GM21723 (cell line): ENCODE results near the gene AGTPBP1.

Source experiments
- ATAC-seq: cut with Tn5 transposase; IDR thresholded peaks from one replicate; pipeline ENCODE4 v1.9.1; 2021; ENCODE audit warnings: mild to moderate bottlenecking, moderate library complexity; ENCODE audit not compliant: unreplicated experiment

The AGTPBP1 gene

DNA sequence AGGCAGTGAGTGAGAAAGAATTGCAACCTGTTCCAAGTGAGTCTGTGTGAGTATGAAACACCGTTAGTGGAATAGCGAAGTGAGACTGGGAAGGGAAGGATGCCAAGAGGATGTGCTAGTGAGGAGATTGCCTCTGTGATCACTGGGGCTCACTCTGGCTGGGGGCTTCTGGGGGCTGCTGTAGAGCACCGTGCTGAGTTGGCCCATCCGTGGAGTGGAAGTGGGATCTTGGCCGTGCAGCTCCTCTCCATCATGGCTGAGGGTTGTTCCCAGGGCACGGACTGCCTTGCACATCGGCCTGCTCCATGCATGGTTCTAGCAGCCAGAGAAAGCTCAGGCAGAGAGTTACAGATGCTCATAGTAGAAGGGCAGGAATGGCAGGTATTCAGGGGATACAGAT is 236.1 kb downstream of the AGTPBP1 start:
- ATAC-seq, result no peak

DNA sequence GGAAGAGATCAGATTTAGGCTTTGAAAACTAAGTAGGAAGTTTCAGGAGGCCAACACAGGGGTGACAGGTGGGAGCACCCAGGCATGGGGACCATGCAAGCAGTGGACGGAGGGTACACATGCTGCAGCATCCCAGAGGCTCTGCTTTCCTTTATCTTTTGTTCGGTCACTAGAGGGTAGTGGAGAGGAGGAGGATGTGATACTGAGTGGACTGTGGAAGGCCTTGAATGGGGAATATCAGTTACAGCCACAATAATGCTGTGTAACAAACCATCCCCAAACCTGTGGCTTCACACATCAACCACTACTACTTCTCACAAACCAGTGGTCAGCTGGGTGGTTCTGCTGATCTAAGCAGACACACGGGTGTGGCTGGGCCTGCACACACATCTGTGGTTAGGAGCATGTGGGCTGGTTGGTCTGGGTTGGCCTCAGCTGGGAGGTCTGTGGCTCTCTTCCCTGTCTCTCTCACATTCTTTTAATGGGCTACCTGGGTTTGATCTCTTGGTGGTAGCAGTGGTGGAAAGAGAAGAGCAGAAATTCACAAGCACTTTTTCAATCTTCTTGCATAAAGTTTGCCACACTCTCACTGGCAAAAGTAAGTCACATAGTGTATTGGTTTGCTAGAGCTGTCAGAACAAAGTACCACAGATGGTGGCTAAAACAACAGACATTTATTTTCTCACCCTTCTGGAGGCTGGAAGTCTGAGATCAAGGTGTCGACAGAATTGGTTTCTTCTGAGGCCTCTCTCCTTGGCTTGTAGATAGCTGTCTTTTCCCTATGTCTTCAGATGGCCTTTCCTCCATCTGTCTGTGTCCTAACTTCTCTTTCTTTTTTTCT is 238.7 kb downstream of the AGTPBP1 start:
- no peak for ATAC-seq

DNA sequence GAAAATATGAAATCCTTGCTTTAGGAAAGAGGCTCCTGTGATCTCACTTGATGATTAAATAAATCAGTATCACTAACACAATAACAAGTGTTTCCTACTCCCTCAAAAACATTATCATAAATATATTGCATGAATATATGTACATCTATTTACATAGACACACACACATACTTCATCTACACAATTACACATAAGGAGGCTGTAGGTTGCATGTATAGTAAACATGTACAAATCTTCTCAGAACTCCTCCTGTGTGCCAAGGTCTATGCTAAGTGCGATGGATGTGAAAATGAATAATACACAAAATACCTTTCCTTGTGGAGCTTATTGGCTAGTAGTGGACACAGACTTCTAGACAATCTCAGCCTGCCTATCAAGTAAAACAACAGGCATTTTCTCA is 239.9 kb downstream of the AGTPBP1 start:
- ATAC-seq, result no peak

DNA sequence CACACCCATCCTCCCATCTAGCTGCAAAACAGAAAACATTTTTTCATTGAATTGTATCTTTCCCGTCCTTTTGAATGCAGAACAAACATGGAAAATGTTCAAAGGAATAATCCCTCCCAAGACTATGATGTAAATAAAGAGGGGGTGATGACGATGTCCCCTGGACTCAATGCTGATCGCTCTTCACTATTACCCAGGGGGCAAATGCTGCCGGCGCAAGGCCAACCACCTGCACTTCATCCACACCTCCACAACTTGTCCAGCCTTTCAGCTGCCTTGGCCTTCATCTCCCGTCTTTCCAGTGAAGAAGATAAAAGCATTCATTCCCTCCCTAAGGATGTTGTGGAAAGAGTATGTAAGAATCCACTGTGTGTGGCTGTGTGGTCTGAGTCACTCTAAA is 240.3 kb downstream of the AGTPBP1 start:
- ATAC-seq, result no peak
